K562 (cell line): ENCODE data around the gene PIGL. TPM values are rescaled to one million over a fixed set of nuclear protein-coding genes. Genes with fewer than 3 reads are reported as not detected.

Source experiments
- ATAC-seq: fragments of 200-7000 bp; cut with Tn5 transposase; 3 replicates; pipeline ENCODE4 v1.9.1; 2020; ENCODE audit warnings: moderate library complexity
- BruUV-seq: library from RNA; stranded (reverse); fragments of 400-500 nt; replicated peaks from 2 replicates; lab custom pipeline; 2021; lab: Mats Ljungman, UMichigan
- CTCF ChIA-PET: fragments of 300-600 bp; formaldehyde crosslinking; extraction: SDS; loops from one replicate; lab custom pipeline; 2021; ENCODE audit warnings: low intra/inter-chr PET ratio; lab: Yijun Ruan, JAX
- POLR2A ChIA-PET: fragments of 300-600, 350-650 bp; sonication (Branson Sonifier 250); formaldehyde crosslinking; extraction: SDS; loops from one replicate; lab custom pipeline; 2021; ENCODE audit warnings: antibody characterized with exemption, inconsistent platforms; lab: Yijun Ruan, JAX
- DNase-seq, 4 experiments: peaks; one replicate each; pipeline versions ENCODE4 v3.0.0 to v3.0.0-alpha.2; 2011 to 2018; ENCODE audit warnings: low spot score in 3 of 4, mixed read lengths in 3 of 4; ENCODE audit errors: extremely low read depth in 1 of 4
- FAIRE-seq: peaks from 2 replicates; lab custom pipeline; 2011; peaks lifted over from hg19 to GRCh38; lab: Jason Lieb, UNC
- H2AFZ ChIP-seq: 2 replicates; pipeline ENCODE4 v1.6.0; 2011; ENCODE audit warnings: low read depth, low read length, control low read depth, inconsistent platforms
- H3K27ac ChIP-seq: fragments of 200-600 bp; 3 replicates; pipeline ENCODE4 v1.8.0; 2011; ENCODE audit warnings: low read depth, mild to moderate bottlenecking, control low read depth, inconsistent platforms, low read length, moderate library complexity, mixed read lengths; ENCODE audit errors: extremely low read depth
- H3K27me3 ChIP-seq, 2 experiments: fragments of 300-600 bp in 1 of 2; 2 replicates in 1 of 2; 3 replicates in 1 of 2; pipeline versions ENCODE4 v1.6.0 to v1.8.0; 2011; ENCODE audit warnings: inconsistent platforms in 2 of 2, low read length in 2 of 2, mild to moderate bottlenecking in 1 of 2, mixed read lengths in 1 of 2, moderate library complexity in 1 of 2; ENCODE audit not compliant: control insufficient read depth in 2 of 2, insufficient read depth in 2 of 2
- H3K36me3 ChIP-seq: fragments of 300-600 bp; 3 replicates; pipeline ENCODE4 v1.8.0; 2011; ENCODE audit warnings: mild to moderate bottlenecking, low read length, inconsistent platforms; ENCODE audit not compliant: control insufficient read depth, insufficient read depth
- H3K4me1 ChIP-seq, 2 experiments: fragments of 200-600 bp in 1 of 2; replicated peaks in 1 of 2; 2 replicates in 1 of 2; 3 replicates in 1 of 2; pipeline versions ENCODE4 v1.5.1 to v1.8.0; 2011; ENCODE audit warnings: inconsistent platforms in 2 of 2, low read length in 2 of 2, mild to moderate bottlenecking in 1 of 2, mixed read lengths in 1 of 2, moderate library complexity in 1 of 2; ENCODE audit not compliant: control insufficient read depth in 2 of 2, insufficient read depth in 2 of 2
- H3K4me2 ChIP-seq: 2 replicates; pipeline ENCODE4 v1.6.1; 2011; ENCODE audit warnings: low read length, control low read depth, inconsistent platforms, mixed read lengths; ENCODE audit not compliant: insufficient read depth
- H3K4me3 ChIP-seq: fragments of 200-600 bp; sonication (generic), shearing (Covaris generic); 2 replicates; pipeline ENCODE4 v1.5.1; 2016; ENCODE audit warnings: control low read depth, inconsistent platforms
- H3K79me2 ChIP-seq: fragments of 200-600 bp; 3 replicates; pipeline ENCODE4 v1.8.0; 2011; ENCODE audit warnings: low read length, inconsistent platforms; ENCODE audit not compliant: control insufficient read depth, insufficient read depth
- H3K9ac ChIP-seq, 2 experiments: 2 replicates each; pipeline versions ENCODE4 v1.6.0 to v1.6.1; 2011; ENCODE audit warnings: low read depth in 2 of 2, low read length in 2 of 2, control low read depth in 1 of 2, inconsistent platforms in 1 of 2, mild to moderate bottlenecking in 1 of 2, mixed read lengths in 1 of 2; ENCODE audit not compliant: insufficient read depth in 1 of 2
- H3K9me1 ChIP-seq: one replicate; pipeline ENCODE4 v1.6.0; 2011; ENCODE audit warnings: inconsistent platforms, mild to moderate bottlenecking, low read length, moderate library complexity; ENCODE audit not compliant: control insufficient read depth, insufficient read depth
- H3K9me3 ChIP-seq: replicated peaks from 2 replicates; pipeline ENCODE4 v1.5.1; 2011; ENCODE audit warnings: low read depth, low read length, inconsistent platforms; ENCODE audit not compliant: control insufficient read depth, insufficient read depth
- H4K20me1 ChIP-seq: replicated peaks from 2 replicates; pipeline ENCODE4 v1.6.1; 2011; ENCODE audit warnings: low read length, inconsistent platforms, mixed read lengths; ENCODE audit not compliant: control insufficient read depth, insufficient read depth
- BRCA1 ChIP-seq, 2 experiments: fragments of 450-650 bp in 1 of 2; sonication (generic) in 1 of 2; formaldehyde crosslinking in 1 of 2; IDR thresholded peaks; 2 replicates each; pipeline versions ENCODE4 v1.5.0 to v1.6.1; 2017 to 2020; ENCODE audit warnings: mild to moderate bottlenecking in 1 of 2, missing genetic modification reagents in 1 of 2
- BRF1 ChIP-seq: IDR thresholded peaks from 3 replicates; pipeline ENCODE4 v1.6.1; 2011; ENCODE audit warnings: borderline replicate concordance, mild to moderate bottlenecking; ENCODE audit not compliant: insufficient read length; ENCODE audit errors: extremely low read depth
- CREBBP ChIP-seq: IDR thresholded peaks from one replicate; pipeline ENCODE4 v1.6.1; 2012; ENCODE audit warnings: low read depth, mild to moderate bottlenecking, control low read depth, inconsistent platforms, low read length
- JUNB ChIP-seq: fragments of 450-650 bp; formaldehyde crosslinking; conservative IDR thresholded peaks from 2 replicates; pipeline ENCODE4 v1.4.0; 2020; ENCODE audit warnings: mild to moderate bottlenecking
- MYBL2 ChIP-seq, 2 experiments: fragments of 450-650 bp in 1 of 2; sonication (generic) in 1 of 2; formaldehyde crosslinking in 1 of 2; IDR thresholded peaks; 2 replicates each; pipeline versions ENCODE4 v1.6.1 to v1.8.1; 2017 to 2022; ENCODE audit warnings: borderline replicate concordance in 1 of 2, inconsistent platforms in 1 of 2, low read depth in 1 of 2, mild to moderate bottlenecking in 1 of 2, missing genetic modification reagents in 1 of 2, moderate library complexity in 1 of 2
- NCOA1 ChIP-seq: fragments of 450-650 bp; IDR thresholded peaks from 2 replicates; pipeline ENCODE4 v1.6.1; 2016; ENCODE audit warnings: low read depth
- NR2C2 ChIP-seq, 2 experiments: fragments of 200-800 bp in 1 of 2; sonication (Bioruptor generic) in 1 of 2; sonication (generic) in 1 of 2; formaldehyde crosslinking in 1 of 2; IDR thresholded peaks; 2 replicates each; pipeline versions ENCODE4 v1.6.1 to v1.8.0; 2016 to 2022; ENCODE audit warnings: mild to moderate bottlenecking in 1 of 2, missing compliant biosample characterization in 1 of 2, missing genetic modification characterization in 1 of 2, missing genetic modification reagents in 1 of 2
- RBM17 ChIP-seq: fragments of 200-400 bp; formaldehyde crosslinking; IDR thresholded peaks from 2 replicates; pipeline ENCODE4 v1.6.1; 2017; ENCODE audit warnings: low read depth, mild to moderate bottlenecking, low read length, borderline replicate concordance
- TBL1XR1 ChIP-seq, 2 experiments: IDR thresholded peaks; 2 replicates each; pipeline ENCODE4 v1.6.1; 2012; ENCODE audit warnings: improper control_type of control experiment in 2 of 2, low read length in 2 of 2, mild to moderate bottlenecking in 1 of 2
- TBP ChIP-seq: optimal IDR thresholded peaks from 2 replicates; pipeline ENCODE3; 2011; ENCODE audit warnings: low read depth, low read length, improper control_type of control experiment
- XRCC5 ChIP-seq: fragments of 200-400 bp; formaldehyde crosslinking; IDR thresholded peaks from 2 replicates; pipeline ENCODE4 v1.6.1; 2017; ENCODE audit warnings: low read depth, mild to moderate bottlenecking, low read length
- ZFP1 ChIP-seq: fragments of 450-650 bp; formaldehyde crosslinking; IDR thresholded peaks from 2 replicates; pipeline ENCODE4 v1.4.0; 2020; ENCODE audit warnings: mild to moderate bottlenecking, mixed read lengths
- ZFP30 ChIP-seq: fragments of 250-450 bp; sonication (Bioruptor Pico); IDR thresholded peaks from 2 replicates; pipeline ENCODE4 v1.8.0; 2022; ENCODE audit warnings: moderate library complexity, mild to moderate bottlenecking, inconsistent platforms, borderline replicate concordance
- ZHX1 ChIP-seq: fragments of 150-350 bp; conservative IDR thresholded peaks from 2 replicates; pipeline ENCODE4 v1.6.1; 2014; ENCODE audit warnings: low read length
- ZNF76 ChIP-seq: fragments of 250-450 bp; sonication (Bioruptor Pico); IDR thresholded peaks from 2 replicates; pipeline ENCODE4 v1.4.0; 2020; ENCODE audit warnings: mild to moderate bottlenecking, moderate library complexity, borderline replicate concordance
- WGBS: fragments of 100-300 bp; shearing (Covaris generic); methylation state at CpG from one replicate; pipeline ENCODE4 v1.1.6; 2016; ENCODE audit warnings: low coverage, mixed read lengths; ENCODE audit not compliant: insufficient coverage; ENCODE audit errors: missing lambda C conversion rate; 5-methylcytosine and 5-hydroxymethylcytosine counted together
- in situ Hi-C: fragments of 300-500 bp; cut with MboI; formaldehyde crosslinking; loops from 4 replicates; pipeline ENCODE4 v1.15.0; 2018; ENCODE audit warnings: inconsistent platforms, mixed read lengths
- intact Hi-C: fragments of 100-400 bp; cut with micrococcal nuclease; formaldehyde crosslinking; loops from 2 replicates; pipeline ENCODE4 v1.14.2; 2022
- polyA plus RNA-seq, 8 experiments: library from polyadenylated mRNA; depleted of rRNA in 4 of 8; stranded (reverse) in 5 of 8; unstranded in 3 of 8; fragments of >200 nt; fragmentation: Nextera tagmentation in 2 of 8; fragmentation: Illumina TruSeq in 1 of 8; extraction: Ambion mirVana in 2 of 8; extraction: Trizol in 1 of 8; gene quantifications; 2 replicates each; pipeline versions ENCODE4 v1.2.1 to v1.2.3, GENCODE V29; 2011 to 2014; ENCODE audit warnings: inconsistent platforms in 1 of 8, missing spikeins in 1 of 8
- total RNA-seq, 7 experiments: library from RNA; depleted of rRNA in 6 of 7; stranded (reverse); fragments of >200 nt in 6 of 7; fragmentation: Illumina TruSeq in 2 of 7; extraction: Trizol in 2 of 7; gene quantifications; 2 replicates each; pipeline versions ENCODE4 v1.2.1 to v1.2.3, GENCODE V29; 2011 to 2021; ENCODE audit warnings: low replicate concordance in 1 of 7

Gene PIGL
- total and polyA plus RNA-seq, 9 of the 15 experiments (the other 6 are each of a cell fraction or from before 2014, with no cell fraction given) = 19.9 to 55.3 (median 29.6) TPM

DNA sequence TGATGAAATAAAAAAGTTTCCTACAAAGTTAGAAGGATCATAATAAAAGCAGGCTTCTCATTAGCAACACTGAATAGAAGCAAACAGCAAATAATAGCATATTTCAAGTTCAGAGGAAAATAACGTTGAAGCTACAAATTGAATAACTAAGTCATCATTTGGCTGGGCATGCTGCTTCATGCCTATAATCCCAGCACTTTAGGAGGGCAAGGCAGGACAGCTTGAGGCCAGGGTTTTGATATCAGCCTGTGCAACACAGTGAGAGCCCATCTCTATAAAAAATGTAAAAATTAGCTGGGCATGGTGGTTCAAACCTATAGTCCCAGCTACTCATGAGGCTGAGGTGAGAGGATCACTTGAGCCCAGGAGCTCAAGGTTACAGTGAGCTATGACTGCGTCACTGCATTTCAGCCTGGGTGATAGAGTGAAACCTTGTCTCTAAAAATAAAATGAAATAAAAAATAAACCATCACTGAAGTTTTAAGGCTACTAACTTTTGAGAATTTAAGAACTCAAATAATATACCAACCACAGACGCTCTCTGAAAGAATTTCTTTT is 27.1 kb upstream of the PIGL start:
- Histone ChIP-seq H3K9me3 (no peaks in the 10 kb centered on the region), H2AFZ (no peak overlapping the region), H3K27me3 (no peaks in the 10 kb centered on the region), H3K36me3 (peaks cover 38% of the 10 kb centered on the region; the same call in 2 of the 3 replicates), H3K79me2 (peaks cover 26% of the 10 kb centered on the region), H3K9ac (no peak overlapping the region), H3K4me3 (no peak overlapping the region), H3K4me1 (no peaks in the 10 kb centered on the region; a peak in 2 of 5 replicates), H3K27ac (no peak overlapping the region), H3K4me2 (no peak overlapping the region), H3K9me1 (no peaks in the 10 kb centered on the region), H4K20me1 (no peaks in the 10 kb centered on the region)
- TF ChIP-seq MYBL2 (IDR thresholded peaks at IDR 0.05; ENCODE audit: low read depth) (no peak), MYBL2 (CRISPR knock-in tag; IDR thresholded peaks at IDR 0.05; ENCODE audit: borderline replicate concordance) (no peak), NCOA1 (no peak), BRCA1 (IDR thresholded peaks at IDR 0.05) (no peak), BRCA1 (CRISPR knock-in tag; IDR thresholded peaks at IDR 0.05) (no peak), RBM17 (no peak), XRCC5 (no peak), ZNF76 (CRISPR knock-in tag) (no peak), NR2C2 (CRISPR knock-in tag; IDR thresholded peaks at IDR 0.05) (no peak), NR2C2 (tag; IDR thresholded peaks at IDR 0.05) (no peak), ZFP30 (CRISPR knock-in tag) (no peak), BRF1 (no peak), CREBBP (no peak), JUNB (no peak), TBP (no peak), ZHX1 (no peak), TBL1XR1 (IDR thresholded peaks at IDR 0.05; ENCODE audit: low read length in 2 of 2) (no peak), ZFP1 (no peak)
- intact Hi-C loops = no loop called here
- CTCF ChIA-PET = no interaction called here
- no TSS peak for BruUV-seq
- ATAC-seq = no peak
- FAIRE-seq = no peak
- in situ Hi-C loops = no loop called here
- no peak for DNase-seq
- POLR2A ChIA-PET = interaction anchor here (0.7 to 1.2 kb wide), 3 partner anchors 17 to 97 kb away, joined by 3 to 5 read pairs (median 4); no protein-coding TSS in a partner anchor
- WGBS = 89% methylated on average over 3 of the region's 3 CpGs
